ENCODE data around the gene COG7.

- TF ChIP-seq MAX (CRISPR knock-in tag; IDR thresholded peaks at IDR 0.05) (no peak), MLX (CRISPR knock-in tag; IDR thresholded peaks at IDR 0.05) (no peak), CTCF (IDR thresholded peaks at IDR 0.05) (no peak), MYBL2 (CRISPR knock-in tag; IDR thresholded peaks at IDR 0.05) (no peak), OVOL2 (CRISPR knock-in tag; IDR thresholded peaks at IDR 0.05; ENCODE audit: borderline replicate concordance) (no peak), ATF3 (CRISPR knock-in tag; conservative IDR thresholded peaks at IDR 0.05) (no peak), JUN (CRISPR knock-in tag; IDR thresholded peaks at IDR 0.05) (no peak), ZNF219 (CRISPR knock-in tag; IDR thresholded peaks at IDR 0.05; ENCODE audit: borderline replicate concordance) (no peak), ZMAT4 (CRISPR knock-in tag; IDR thresholded peaks at IDR 0.05) (no peak), SMAD3 (CRISPR knock-in tag; IDR thresholded peaks at IDR 0.05; ENCODE audit: borderline replicate concordance) (no peak), NR3C1 (CRISPR knock-in tag; conservative IDR thresholded peaks at IDR 0.05; ENCODE audit: low read depth) (no peak), SP1 (CRISPR knock-in tag; conservative IDR thresholded peaks at IDR 0.05) (no peak), KAT7 (CRISPR knock-in tag; IDR thresholded peaks at IDR 0.05; ENCODE audit: borderline replicate concordance) (no peak)
These were observed 41.2 kb upstream of the COG7 start for GRCh38 chr16:23494188-23494587.
